Transverse colon (tissue), 4 donors: ENCODE data around the gene ZNF76. TPM values are rescaled to one million over a fixed set of nuclear protein-coding genes. Genes with fewer than 3 reads are reported as not detected.

Source experiments
- DNase-seq: peaks from one replicate; pipeline ENCODE4 v3.0.0-alpha.2; 2019
- H3K27ac ChIP-seq, 4 donors: fragments of 200-600 bp; sonication (generic); 2 replicates each; pipeline ENCODE4 v1.5.1; 2016 to 2018; ENCODE audit warnings: inconsistent platforms in 4 of 4
- H3K27me3 ChIP-seq: fragments of 200-600 bp; sonication (generic); 2 replicates; pipeline ENCODE4 v1.5.1; 2017; ENCODE audit warnings: inconsistent platforms
- H3K36me3 ChIP-seq, 4 donors: fragments of 200-600 bp; sonication (generic); 2 replicates each; pipeline ENCODE4 v1.5.1; 2017 to 2019; ENCODE audit warnings: inconsistent platforms in 4 of 4
- H3K4me1 ChIP-seq, 4 donors: fragments of 200-600 bp; sonication (generic); 2 replicates each; pipeline ENCODE4 v1.5.1; 2017 to 2020; ENCODE audit warnings: inconsistent platforms in 4 of 4
- H3K4me3 ChIP-seq, 4 donors: fragments of 200-600 bp; sonication (generic); 1 replicate in 1 of 4; 2 replicates in 3 of 4; pipeline versions ENCODE4 v1.5.1 to v1.6.1; 2017 to 2019; ENCODE audit warnings: inconsistent platforms in 4 of 4
- H3K9me3 ChIP-seq, 2 donors: fragments of 200-600 bp; sonication (generic); 2 replicates each; pipeline ENCODE4 v1.5.1; 2017 to 2019; ENCODE audit warnings: inconsistent platforms in 2 of 2
- CTCF ChIP-seq, 5 experiments: fragments of 200-600 bp in 3 of 5; fragments of 450-650 bp in 2 of 5; sonication (generic) in 3 of 5; IDR thresholded peaks; 1 replicate in 2 of 5; 2 replicates in 3 of 5; pipeline ENCODE4 v1.5.1; 2016 to 2017; ENCODE audit warnings: antibody characterized with exemption in 5 of 5, inconsistent platforms in 3 of 5, mild to moderate bottlenecking in 2 of 5, moderate library complexity in 1 of 5
- EP300 ChIP-seq: sonication (generic); formaldehyde crosslinking; IDR thresholded peaks from one replicate; pipeline ENCODE4 v1.6.1; 2017; ENCODE audit warnings: antibody characterized with exemption, low read depth
- POLR2A ChIP-seq: fragments of 450-650 bp; IDR thresholded peaks from one replicate; pipeline ENCODE4 v1.6.1; 2016; ENCODE audit warnings: antibody characterized with exemption, mild to moderate bottlenecking, moderate library complexity
- POLR2AphosphoS5 ChIP-seq, 3 donors: sonication (generic); formaldehyde crosslinking; IDR thresholded peaks; one replicate each; pipeline ENCODE4 v1.6.1; 2016; ENCODE audit warnings: antibody characterized with exemption in 3 of 3
- WGBS, 2 donors: methylation state at CpG; one replicate each; pipeline ENCODE4 v1.1.5; 2018; ENCODE audit warnings: low coverage in 1 of 2; 5-methylcytosine and 5-hydroxymethylcytosine counted together
- in situ Hi-C, 4 donors: fragments of 200-750 bp; cut with MboI; loops; one replicate each; pipeline versions ENCODE4 v1.15.0 to v1.15.1; 2017; ENCODE audit warnings: low sequenced_read_pairs in 3 of 4, low pct_ligation_motif_present in 1 of 4, low pct_unique_long_range_greater_than_20kb in 1 of 4
- intact Hi-C: fragments of 100-400 bp; cut with DNase I; formaldehyde crosslinking; loops from one replicate; pipeline ENCODE4 v1.15.1; 2023; ENCODE audit warnings: low total_unique reads
- total RNA-seq, 4 donors: library from RNA; depleted of rRNA; stranded (reverse); fragments of >200 nt; gene quantifications; one replicate each; pipeline ENCODE4 v1.1.0, GENCODE V29; 2016

Gene ZNF76
- total RNA-seq, 4 donors from 2014 or later = 30.2 to 59.3 (median 35.1) TPM

GRCh38 chr6:35299674-35300073, 40.1 kb downstream of the ZNF76 start:
- WGBS, 2 donors = 64 to 67% methylated on average over 4 of the region's 4 CpGs
- no peaks in the 10 kb centered on the region for H3K36me3 ChIP-seq
- peak; percentile 64 for DNase-seq
- H3K4me3 ChIP-seq = peak overlapping the region in 1 of 4 donors; percentile 59
- no peaks in the 10 kb centered on the region for H3K9me3 ChIP-seq
- in situ Hi-C loops = loop anchor here in 1 of 4 donors (25.0 kb wide), 1 partner anchor 138 kb away; no protein-coding TSS in a partner anchor
- intact Hi-C loops = no loop called here
- peak overlapping the region; percentile 68 to 83 (median 82) for H3K27ac ChIP-seq
- TF ChIP-seq POLR2A (no peak), POLR2AphosphoS5 (IDR thresholded peaks at IDR 0.05) (no peak), CTCF (IDR thresholded peaks at IDR 0.05) (no peak), EP300 (no peak)
- no peaks in the 10 kb centered on the region for H3K27me3 ChIP-seq
- H3K4me1 ChIP-seq = peaks cover 11 to 40% (median 18%) of the 10 kb centered on the region in 4 donors

- DNase-seq = no peak
- TF ChIP-seq POLR2A (no peak), POLR2AphosphoS5 (IDR thresholded peaks at IDR 0.05) (no peak), CTCF (IDR thresholded peaks at IDR 0.05) (no peak), EP300 (no peak)
- Histone ChIP-seq H3K27me3 (no peaks in the 10 kb centered on the region), H3K4me1 (peaks cover 11 to 40% (median 18%) of the 10 kb centered on the region in 4 donors), H3K4me3 (no peak overlapping the region), H3K36me3 (no peaks in the 10 kb centered on the region), H3K9me3 (no peaks in the 10 kb centered on the region), H3K27ac (peak overlapping the region; percentile 12 to 83 (median 60))
- in situ Hi-C loops (loop anchor here in 1 of 4 donors (25.0 kb wide), 1 partner anchor 136 kb away; no protein-coding TSS in a partner anchor), intact Hi-C loops (no loop called here)
Observed at GRCh38 chr6:35300848-35301247, 41.3 kb downstream of the ZNF76 start.

- Histone ChIP-seq H3K9me3 (no peaks in the 10 kb centered on the region), H3K4me1 (peaks cover 7 to 32% (median 11%) of the 10 kb centered on the region in 4 donors), H3K27ac (peak overlapping the region; percentile 58 to 76 (median 68)), H3K4me3 (peak overlapping the region in 1 of 4 donors; percentile 28), H3K36me3 (no peaks in the 10 kb centered on the region), H3K27me3 (no peaks in the 10 kb centered on the region)
- peak; percentile 82 for DNase-seq
- in situ Hi-C loops (loop anchor here in 1 of 4 donors (25.0 kb wide), 1 partner anchor 135 kb away; no protein-coding TSS in a partner anchor), intact Hi-C loops (no loop called here)
- WGBS, 2 donors = 25% methylated on average over 6 of the region's 6 CpGs; no CpG with 5 or more reads in 1 of the 2 donors
- TF ChIP-seq CTCF (IDR thresholded peaks at IDR 0.05) (no peak), POLR2AphosphoS5 (IDR thresholded peaks at IDR 0.05) (peak in 2 of 3 donors; percentile 59 to 73), POLR2A (peak; percentile 65), EP300 (no peak)
Observed at GRCh38 chr6:35302604-35303241, 43.2 kb downstream of the ZNF76 start.

- no peak for TF ChIP-seq EP300
- TF ChIP-seq POLR2A = no peak
- TF ChIP-seq CTCF (IDR thresholded peaks at IDR 0.05) = no peak
- no peak for TF ChIP-seq POLR2AphosphoS5 (IDR thresholded peaks at IDR 0.05)
- DNase-seq = no peak
- in situ Hi-C loops (loop anchor here in 1 of 4 donors (25.0 kb wide), 1 partner anchor 133 kb away; no protein-coding TSS in a partner anchor), intact Hi-C loops (no loop called here)
- Histone ChIP-seq H3K27ac (no peak overlapping the region), H3K27me3 (no peaks in the 10 kb centered on the region), H3K36me3 (no peaks in the 10 kb centered on the region), H3K4me3 (no peak overlapping the region), H3K9me3 (no peaks in the 10 kb centered on the region), H3K4me1 (peaks cover 0 to 22% (median 9%) of the 10 kb centered on the region in 4 donors)
- 74 to 88% methylated on average over 1 of the region's 1 CpG for WGBS, 2 donors
Observed at GRCh38 chr6:35304299-35304698, 44.8 kb downstream of the ZNF76 start.
